ENCODE data around the gene CFAP74.

- TF ChIP-seq CTCF (IDR thresholded peaks at IDR 0.05): no peak
- no peak for TF ChIP-seq POLR2AphosphoS5 (IDR thresholded peaks at IDR 0.05)
- TF ChIP-seq POLR2A (IDR thresholded peaks at IDR 0.05): no peak
These were observed 76.5 kb downstream of the CFAP74 start for GRCh38 chr1:1926886-1927660.

Data from transverse colon (tissue), 4 donors.